Measurements from ENCODE around the gene SNAP29.
"Not testable (repeated sequence)": the region's sequence is repeated elsewhere in the genome, so short reads cannot be mapped to it uniquely, and the experiment has no call there.

The SNAP29 gene

DNA sequence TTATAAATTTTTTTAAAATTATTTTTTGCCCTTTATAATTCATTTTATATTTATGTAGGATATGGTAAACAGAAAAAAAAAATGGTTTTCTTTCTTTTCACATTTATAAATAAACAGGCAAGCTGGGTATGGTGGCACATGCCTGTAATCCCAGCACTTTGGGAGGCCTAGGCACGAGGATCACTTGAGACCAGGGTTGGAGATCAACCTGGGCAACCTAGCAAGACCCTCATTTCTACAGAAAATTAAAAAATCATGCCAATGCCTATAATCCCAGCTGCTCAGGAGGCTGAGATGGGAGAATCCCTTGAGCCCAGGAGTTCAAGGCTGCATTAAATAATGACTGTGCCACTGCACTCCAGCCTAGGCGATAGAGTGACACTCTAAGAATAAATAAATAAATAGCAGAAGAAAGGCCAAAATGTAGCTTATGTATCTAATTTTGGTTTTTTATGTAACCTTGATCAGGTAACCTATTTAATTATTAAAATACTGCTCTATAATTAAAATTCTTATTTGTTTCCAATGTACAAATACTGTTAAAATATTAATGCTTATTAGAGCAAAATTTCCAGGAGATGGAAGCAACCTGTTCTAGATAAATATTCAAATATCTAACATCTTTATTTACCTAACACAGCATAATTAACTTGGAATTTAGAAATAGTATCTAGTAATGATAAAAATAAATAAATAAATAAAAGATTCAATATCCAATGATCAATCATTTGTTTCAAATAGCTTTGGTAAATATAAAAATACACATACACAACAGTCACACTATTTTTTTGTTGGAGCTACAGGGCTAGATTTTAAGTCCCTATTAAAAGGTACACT, 21.6 kb upstream of the SNAP29 start:
- no peak for DNase-seq

DNA sequence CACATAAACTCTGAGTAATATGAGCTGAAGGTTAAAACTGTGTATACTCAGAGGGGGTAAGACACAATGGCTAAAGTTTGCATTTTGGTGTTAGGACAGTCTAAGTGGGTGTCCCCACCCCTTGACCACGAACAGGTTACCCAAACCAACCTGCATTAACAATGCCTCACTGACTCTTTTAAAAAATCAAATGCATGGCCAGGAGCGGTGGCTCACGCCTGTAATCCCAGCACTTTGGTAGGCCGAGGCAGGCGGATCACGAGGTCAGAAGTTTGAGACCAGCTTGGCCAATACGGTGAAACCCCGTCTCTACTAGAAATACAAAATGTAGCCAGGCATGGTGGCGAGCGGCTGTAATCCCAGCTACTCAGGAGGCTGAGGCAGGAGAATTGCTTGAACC, 19.5 kb upstream of the SNAP29 start:
- DNase-seq = not testable (repeated sequence)

DNA sequence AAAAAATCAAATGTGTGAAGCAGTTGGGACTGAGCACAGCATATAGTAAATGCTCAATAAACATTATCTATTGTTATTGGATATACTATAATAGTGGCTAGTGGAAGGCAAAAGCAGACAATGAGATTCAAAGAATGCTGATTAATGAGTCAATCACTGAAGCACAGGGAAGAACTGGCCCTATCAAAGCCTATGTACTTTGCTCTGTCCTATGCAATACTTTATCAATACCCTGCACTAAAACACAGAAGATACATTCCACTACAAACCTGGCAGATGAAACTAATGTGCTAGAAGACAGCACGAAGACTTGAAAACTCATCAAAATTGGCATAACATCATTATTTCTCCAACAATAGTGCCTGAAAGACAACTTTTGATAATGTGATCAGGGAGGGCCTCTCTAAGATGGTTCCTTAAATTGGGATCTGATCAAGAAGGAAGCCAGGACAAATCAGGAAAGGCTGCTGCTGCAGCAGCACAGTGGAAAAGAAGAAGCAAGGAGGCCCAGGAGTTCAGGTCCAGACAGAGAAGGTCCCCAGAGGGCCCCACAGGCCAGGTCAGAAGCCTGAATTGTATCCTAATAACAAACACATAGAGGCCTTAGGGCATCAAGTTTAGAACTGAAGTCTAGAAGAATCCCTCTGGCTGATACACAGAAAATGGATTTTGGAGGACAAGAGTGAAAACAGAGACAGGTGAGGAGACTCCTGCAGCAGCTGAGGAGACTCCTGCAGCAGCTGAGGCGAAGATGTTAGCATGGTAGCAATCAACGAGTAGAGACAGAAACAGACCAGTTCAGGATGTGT, 18.8 kb upstream of the SNAP29 start:
- no peak for DNase-seq

DNA sequence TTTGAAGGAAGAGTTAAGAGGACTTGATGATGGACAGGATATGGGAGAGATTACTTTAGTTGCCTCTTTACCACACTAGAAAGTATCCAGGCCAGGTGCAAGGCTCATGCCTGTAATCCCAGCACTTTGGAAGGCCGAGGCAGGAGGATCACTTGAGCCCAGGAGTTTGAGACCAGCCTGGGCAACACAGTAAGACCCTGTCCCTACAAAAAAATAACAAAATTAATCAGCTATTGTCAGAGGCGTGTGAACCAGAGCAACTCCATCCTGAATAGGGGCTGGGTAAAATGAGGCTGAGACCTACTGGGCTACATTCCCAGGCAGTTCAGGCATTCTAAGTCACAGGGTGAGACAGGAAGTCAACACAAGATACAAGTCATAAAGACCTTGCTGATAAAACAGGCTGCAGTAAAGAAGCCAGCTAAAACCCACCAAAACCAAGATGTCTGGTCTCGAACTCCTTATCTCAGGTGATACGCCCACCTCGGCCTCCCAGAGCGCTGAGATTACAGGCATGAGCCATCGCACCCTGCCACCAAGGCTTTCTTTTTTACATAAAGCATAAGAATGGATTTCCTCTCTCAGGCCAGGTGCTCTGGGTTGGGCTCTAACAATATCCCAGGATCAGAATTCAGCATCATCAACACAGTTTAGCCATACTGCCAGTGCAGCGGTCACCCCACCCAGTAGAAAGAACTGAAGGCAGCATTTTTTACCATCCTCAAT, 18.0 kb upstream of the SNAP29 start:
- DNase-seq = no peak

DNA sequence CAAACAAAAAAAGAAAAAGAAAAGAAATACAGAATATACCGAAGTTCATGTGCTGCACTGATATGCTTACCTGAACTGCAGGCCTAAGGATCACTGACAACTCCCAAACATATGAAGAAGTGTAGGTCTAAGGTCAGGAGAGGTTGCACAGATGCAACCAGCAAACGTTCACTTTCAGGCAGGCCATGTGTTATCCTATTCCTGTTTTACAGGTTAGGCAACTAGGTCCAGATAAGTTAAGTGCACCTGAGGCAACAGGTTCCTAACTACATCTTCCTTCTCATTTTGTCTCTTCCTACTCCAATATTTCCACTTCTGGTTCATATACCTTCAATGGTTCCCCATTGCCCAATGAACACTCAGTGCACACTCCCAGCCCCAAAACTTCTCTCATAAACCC, 15.3 kb upstream of the SNAP29 start:
- peak in 1 of 2 experiments; percentile 15 for DNase-seq

DNA sequence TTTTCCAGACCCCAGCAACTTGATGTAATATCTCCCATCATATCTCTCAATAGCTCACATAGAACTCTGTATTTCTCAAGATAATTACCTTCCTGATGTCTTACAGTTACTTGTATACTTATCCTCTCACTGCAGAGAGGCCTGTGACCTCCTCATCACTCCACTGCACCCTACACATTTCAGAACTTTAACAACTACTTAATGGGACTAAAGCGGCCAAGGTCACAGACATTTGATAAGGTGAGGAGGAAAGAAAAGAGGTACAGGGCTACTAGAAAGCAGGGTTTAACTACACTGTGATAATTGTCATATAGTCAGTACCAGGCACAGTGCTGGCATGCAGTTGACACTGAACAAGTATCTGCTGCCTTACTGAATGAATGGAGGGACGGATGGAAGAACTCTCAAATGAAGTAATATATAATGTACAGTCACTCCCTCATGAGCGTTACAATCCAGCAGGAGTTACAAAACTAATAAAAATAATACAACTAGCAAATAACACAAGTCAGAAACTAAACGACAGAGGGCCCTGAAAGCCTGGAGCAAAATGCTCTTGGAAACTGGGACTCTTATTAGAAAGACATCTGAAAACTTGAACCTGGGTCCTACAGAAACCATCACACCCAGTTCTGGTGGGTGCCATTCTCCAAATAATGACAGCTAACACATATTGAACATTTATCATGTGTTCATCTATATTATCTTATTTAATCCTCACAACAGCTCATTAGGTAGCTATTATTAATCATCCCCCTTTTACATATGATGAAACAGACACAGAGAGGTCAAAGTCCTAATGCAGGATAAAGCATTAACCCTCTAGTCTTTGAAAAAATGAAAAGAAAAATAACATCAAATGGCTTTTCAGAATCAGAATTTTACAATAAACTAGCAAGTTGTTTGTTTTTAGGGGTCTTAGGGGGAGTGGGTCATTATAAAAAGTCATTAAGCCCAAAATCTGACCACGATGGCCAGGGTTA, 14.5 kb upstream of the SNAP29 start:
- no peak for DNase-seq

DNA sequence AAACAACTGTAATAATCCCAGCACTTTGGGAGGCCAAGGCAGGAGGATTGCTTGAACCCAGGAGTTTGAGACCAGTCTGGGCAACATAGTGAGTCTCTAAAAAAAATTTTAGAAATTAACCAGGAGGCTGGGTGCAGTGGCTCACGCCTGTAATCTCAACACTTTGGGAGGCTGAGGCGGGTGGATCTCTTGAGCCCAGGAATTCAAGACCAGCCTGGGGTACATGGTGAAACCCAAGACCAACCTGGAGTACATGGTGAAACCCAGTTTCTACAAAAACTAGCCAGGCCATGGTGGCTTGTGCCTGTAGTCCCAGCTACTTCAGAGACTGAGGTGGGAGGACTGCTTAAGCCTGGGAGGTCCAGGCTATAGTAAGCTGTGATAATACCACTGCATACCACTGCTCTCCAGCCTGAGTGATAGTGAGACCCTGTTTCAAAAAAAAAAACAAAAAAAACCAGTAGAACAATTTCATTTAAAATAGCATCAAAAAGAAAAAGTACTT, 11.4 kb upstream of the SNAP29 start:
- DNase-seq = no peak

DNA sequence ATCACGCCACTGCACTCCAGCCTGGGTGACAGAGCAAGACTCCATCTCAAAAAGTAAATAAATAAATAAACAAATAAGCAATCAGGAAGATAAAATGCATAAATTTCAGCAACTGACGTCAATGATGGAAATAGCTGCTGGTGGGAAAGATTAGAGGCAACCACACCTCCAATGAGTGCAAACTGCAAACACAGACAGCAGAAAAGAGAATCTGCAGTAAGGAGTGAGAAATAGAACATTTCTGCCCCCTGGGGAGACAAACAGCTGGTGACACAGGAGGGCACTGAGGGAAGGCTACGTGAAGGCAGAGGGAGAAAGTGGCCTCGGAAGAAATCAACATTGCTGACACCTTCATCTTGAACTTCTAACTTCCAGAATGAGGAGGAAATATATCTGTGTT, 6.7 kb upstream of the SNAP29 start:
- DNase-seq = no peak

DNA sequence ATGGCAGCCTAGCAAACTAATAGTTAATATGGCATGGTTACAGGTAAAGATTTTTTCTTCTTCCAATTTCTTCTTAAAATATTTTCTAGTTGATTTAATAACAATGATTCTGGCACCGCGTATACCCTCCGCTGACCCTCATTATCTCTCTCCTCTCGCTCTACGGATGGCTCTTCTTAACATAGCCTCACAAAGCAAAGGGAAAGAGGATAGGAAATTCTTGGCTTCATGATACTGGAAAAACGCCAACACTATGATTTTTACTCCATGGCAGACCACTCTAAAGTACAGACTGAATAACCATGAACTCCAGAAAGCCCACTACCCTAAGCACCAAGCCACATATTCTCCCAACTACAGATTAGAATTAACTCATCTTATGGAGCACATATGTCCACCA, 6.3 kb upstream of the SNAP29 start:
- DNase-seq = no peak

DNA sequence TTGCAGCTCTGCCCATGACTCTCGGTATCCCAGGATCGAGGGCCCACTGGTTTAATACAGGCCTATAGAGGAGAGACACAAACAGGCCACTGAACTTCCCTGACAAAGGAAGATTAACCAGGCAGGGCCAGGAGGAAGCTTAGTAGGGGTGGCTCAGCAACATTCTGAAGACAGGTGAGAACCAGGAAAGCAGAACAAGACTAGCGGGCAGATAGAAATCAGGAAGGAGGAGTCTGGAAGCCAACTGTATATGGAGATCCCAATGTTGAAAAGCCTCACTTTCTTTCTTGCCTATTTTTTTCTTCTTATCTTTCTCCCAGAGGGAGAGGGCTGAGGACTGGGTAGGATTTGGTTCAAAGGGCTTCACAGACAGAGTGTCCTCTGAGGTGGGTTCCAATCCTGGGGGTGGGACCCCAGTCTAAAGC, 5.6 kb upstream of the SNAP29 start:
- DNase-seq = no peak

DNA sequence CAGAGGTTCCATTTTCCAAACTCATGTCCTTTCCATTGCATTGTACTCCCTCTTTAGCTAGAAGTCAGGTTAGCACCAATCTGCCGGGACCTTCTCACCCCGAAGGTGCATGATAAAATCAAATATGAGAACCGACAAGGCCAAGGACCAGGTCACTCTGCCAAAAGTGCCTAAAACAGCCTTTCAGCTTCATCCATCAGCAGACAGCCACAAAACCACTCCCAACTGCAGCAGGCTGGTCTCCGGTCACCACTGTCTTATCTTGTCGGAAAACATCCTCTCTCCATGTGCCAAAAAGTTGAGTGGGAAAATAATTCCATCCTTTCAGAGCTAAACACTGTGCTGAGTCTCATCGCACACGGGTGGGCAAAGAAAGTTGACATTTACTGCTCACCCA, 1.6 kb upstream of the SNAP29 start:
- no peak for DNase-seq

DNA sequence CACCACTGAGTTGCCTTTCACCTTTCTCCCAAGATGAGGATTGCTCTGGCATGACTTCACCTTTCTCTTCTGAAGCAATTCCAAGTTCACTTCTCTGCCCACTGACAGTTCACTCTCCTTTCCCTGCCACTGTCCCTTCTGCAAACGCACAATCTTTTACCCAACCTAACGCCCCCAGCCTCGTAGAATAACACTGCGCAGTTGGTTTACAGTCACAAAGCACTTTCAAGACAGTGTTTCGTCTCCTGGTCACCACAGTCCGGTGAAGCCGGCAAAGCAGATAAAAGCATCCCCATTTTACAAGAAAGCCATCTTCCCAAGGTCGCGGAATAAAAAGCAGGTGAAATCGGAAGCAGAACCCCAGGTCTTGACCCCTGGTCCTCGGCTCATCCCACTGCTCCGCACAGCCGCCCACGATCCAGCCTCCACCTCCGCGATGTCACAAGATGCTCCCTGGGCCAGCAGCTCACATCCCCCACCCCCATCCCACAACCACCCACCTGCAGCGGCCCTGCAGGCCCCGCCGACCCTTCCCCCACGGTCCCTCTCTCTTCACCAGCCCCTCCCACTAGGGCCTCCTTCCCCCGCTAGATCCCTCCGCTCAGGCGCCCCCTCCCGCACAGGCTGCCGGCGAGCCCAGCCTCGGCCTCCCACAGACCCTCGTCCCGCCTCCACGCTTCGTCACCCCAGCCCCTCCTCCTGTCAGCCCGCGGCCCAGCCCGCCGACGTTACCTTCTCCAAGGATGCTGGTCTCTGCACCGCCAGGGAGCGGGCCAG, 781 bp upstream of the SNAP29 start:
- DNase-seq = peak; percentile 69 to 87

DNA sequence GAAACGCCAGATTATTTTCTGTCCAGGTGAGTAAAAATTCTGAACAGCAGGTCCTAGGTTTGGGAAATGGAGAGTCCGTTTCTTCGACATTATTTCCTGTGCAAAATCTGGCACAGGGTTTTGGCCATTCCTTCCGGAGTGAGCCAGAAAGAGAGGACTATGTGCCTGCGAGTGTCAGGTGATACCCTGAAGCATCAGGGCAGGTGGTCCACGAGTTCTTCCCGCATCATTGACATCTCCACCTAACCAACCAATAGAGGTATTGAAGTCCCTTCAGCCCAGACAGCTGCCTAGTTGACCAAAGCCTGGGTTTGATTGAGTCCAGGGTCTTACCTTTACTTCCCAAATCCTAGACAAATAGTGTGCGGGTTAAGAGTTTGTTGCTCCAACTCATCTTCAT, 808 bp downstream of the SNAP29 start:
- DNase-seq = no peak

DNA sequence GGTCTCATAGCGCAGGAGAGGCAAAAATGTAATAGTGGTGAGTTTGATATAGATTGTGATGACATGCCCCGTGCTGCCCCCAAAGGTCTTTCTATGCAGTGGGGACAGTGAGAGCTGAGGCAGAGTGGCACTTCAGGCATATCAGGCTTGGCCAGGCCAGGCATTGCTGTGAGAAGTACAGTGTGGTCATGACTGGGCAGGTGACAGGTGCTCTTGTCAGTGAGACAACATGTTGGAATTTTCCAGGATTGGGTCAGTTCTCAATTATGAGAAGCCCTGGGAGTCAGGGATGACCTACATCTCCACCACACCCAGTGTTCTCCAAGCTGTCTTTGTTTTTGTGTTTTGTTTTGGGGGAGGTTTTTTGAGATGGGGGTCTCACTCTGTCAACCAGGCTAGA, 3.7 kb downstream of the SNAP29 start:
- DNase-seq = no peak

DNA sequence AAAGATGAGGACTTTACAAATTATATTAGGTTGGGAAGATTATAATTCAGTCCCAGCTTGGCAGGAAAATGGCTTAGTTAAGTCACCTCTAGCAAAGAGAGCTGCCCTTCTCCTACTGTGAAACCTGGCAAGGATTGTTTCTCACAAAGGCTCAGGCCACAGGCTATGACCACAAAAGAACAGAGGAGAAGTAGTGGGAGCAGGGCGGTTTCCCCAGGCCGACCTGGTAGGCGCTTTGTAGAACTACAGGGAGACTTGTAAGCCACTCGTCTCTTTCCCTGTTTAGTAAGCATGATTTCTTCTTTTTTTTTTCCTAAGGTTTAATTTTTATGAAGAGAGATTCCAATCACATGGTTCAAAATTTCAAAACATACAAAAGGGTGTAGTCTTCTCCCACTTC, 4.6 kb downstream of the SNAP29 start:
- no peak for DNase-seq

DNA sequence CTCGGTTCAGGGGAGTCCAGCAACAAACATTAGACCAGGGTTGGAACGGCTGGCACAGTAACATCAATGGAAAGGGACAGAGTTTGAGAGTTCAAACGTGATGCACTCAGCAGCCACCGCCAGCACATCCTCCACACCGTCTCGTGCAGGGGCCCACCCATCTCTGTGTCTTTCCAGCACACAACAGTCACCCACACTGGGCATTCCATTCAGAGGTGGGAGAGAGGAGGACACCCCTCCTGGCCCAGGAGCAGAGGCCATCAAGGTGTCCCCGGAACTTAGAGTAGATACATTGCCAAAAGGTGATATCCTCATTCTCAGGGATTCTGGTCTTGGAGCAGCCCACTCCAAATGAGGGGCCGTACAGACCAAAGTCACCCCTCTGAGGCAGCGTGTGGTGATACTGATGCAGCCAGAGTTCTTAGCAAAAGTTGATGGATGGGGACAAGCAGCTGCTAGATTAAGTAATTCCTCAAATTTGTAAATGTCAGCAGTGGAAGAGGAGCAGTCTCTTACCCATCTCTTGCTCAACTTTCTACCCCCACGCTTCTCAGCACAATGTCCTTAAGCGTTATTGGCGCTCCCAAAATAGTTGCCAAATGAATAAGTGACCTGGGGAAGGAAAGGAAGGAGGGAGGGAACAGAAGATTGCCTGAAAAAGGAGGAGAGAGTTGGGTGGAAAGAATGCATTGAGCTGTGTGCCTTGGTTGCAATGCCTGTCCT, 5.5 kb downstream of the SNAP29 start:
- no peak for DNase-seq

DNA sequence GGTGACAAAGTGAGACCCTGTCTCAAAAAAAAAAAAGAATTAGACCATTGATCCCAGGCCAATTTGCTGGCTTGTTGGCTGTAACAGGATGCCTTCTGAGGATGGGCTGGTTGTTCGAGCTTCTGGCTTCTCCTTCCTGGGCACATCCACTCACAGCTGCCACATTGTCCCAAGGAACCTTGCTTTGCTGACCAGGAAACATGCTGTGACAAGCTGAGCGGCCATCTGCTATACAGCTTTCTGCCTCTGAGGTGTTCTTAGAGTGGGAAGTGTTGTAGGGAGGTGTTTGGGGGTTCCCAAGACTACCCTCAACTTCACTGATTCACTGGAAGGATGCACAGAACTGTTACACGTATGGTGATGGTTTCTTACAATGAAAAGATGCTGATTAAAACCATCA, 6.5 kb downstream of the SNAP29 start:
- DNase-seq = no peak

DNA sequence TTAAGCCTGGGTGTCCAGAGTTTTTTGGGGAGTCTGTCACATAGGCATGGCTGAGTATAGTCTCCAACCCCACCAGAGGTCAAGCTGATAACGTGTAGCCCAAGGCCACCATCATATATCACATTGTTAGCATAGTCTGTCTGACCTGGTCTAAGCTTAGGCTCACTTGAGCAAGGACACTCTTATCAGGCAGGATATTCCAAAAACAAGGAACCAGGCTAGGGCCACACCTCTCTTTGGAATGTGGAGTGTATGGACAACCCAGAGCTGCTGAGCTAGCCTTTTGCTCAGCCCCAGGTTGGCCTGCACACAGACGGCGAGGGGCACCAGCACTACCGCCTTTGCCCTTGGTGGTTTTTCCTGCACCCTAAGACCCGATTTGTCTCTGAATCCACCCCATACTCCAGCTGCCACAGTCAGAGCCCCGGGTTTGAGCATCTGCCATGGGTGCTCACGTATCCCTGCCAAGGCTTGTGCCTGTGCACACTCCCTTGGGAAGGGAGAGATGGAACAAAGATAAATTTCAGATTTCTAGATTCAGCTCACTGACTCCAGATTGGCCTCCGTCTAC, 7.2 kb downstream of the SNAP29 start:
- no peak for DNase-seq

DNA sequence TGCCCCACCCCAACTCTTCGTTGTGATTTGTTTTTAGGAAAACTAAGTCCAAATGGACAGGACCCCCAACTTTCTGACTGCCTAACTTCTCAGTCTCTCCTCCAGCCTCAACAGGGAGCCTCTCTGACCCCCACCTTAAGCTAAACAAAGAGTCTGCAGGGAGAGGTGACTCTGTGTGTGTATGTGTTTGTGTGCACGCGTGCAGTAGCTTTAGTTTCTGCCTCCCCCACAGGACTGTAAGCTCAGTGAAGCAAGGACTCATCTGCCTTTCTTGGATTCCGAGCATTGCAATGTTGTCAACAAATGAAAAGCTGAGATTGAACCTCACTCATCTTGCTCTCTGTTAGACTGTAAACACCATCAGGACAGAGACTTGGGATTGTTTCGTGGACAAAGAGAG, 7.9 kb downstream of the SNAP29 start:
- no peak for DNase-seq
